Trophoblast cell (in vitro differentiated cells and primary cell): ENCODE measurements around the gene KANSL1.

Experiments used
- DNase-seq, 2 donors: peaks; one replicate each; pipeline ENCODE4 v3.0.0-alpha.2; 2016
- H2AFZ ChIP-seq: 2 replicates; pipeline ENCODE4 v1.6.1; 2013; ENCODE audit warnings: low read length, moderate library complexity, mild to moderate bottlenecking; ENCODE audit not compliant: insufficient read depth, poor library complexity
- H2AK5ac ChIP-seq: 2 replicates; pipeline ENCODE4 v1.6.1; 2013; ENCODE audit warnings: mild to moderate bottlenecking, low read length
- H2BK120ac ChIP-seq: 2 replicates; pipeline ENCODE4 v1.6.1; 2013; ENCODE audit warnings: low read length, mild to moderate bottlenecking, moderate library complexity; ENCODE audit not compliant: insufficient read depth, poor library complexity
- H2BK12ac ChIP-seq: 2 replicates; pipeline ENCODE4 v1.6.1; 2013; ENCODE audit warnings: mild to moderate bottlenecking, low read length, moderate library complexity
- H2BK5ac ChIP-seq: 2 replicates; pipeline ENCODE4 v1.6.1; 2013; ENCODE audit warnings: low read length, low read depth, moderate library complexity, mild to moderate bottlenecking; ENCODE audit not compliant: poor library complexity
- H3K14ac ChIP-seq: 2 replicates; pipeline ENCODE4 v1.6.1; 2013; ENCODE audit warnings: mild to moderate bottlenecking, low read length
- H3K18ac ChIP-seq: 2 replicates; pipeline ENCODE4 v1.6.1; 2013; ENCODE audit warnings: mild to moderate bottlenecking, low read length
- H3K23ac ChIP-seq: 2 replicates; pipeline ENCODE4 v1.6.1; 2013; ENCODE audit warnings: low read length
- H3K27ac ChIP-seq: 2 replicates; pipeline ENCODE4 v1.5.1; 2013; ENCODE audit warnings: low read depth, mild to moderate bottlenecking, inconsistent platforms, low read length, moderate library complexity
- H3K27me3 ChIP-seq: 2 replicates; pipeline ENCODE4 v1.6.1; 2013; ENCODE audit warnings: inconsistent platforms, mild to moderate bottlenecking, low read length, moderate library complexity; ENCODE audit not compliant: insufficient read depth
- H3K36me3 ChIP-seq, 2 experiments: 1 replicate in 1 of 2; 2 replicates in 1 of 2; pipeline ENCODE4 v1.6.1; 2013; ENCODE audit warnings: low read length in 2 of 2, mild to moderate bottlenecking in 2 of 2, moderate library complexity in 1 of 2; ENCODE audit not compliant: insufficient read depth in 2 of 2, control insufficient read depth in 1 of 2
- H3K4ac ChIP-seq: 2 replicates; pipeline ENCODE4 v1.6.1; 2013; ENCODE audit warnings: low read depth, mild to moderate bottlenecking, low read length, moderate library complexity
- H3K4me1 ChIP-seq, 2 experiments: 1 replicate in 1 of 2; 2 replicates in 1 of 2; pipeline ENCODE4 v1.6.1; 2013; ENCODE audit warnings: low read length in 2 of 2, mild to moderate bottlenecking in 2 of 2, moderate library complexity in 1 of 2; ENCODE audit not compliant: insufficient read depth in 2 of 2, control insufficient read depth in 1 of 2
- H3K4me2 ChIP-seq: 2 replicates; pipeline ENCODE4 v1.6.1; 2013; ENCODE audit warnings: inconsistent platforms, mild to moderate bottlenecking, low read length, moderate library complexity
- H3K4me3 ChIP-seq: 2 replicates; pipeline ENCODE4 v1.5.1; 2013; ENCODE audit warnings: mild to moderate bottlenecking, low read depth, low read length, inconsistent platforms
- H3K79me1 ChIP-seq: one replicate; pipeline ENCODE4 v1.6.1; 2013; ENCODE audit warnings: low read length
- H3K79me2 ChIP-seq: 2 replicates; pipeline ENCODE4 v1.6.1; 2013; ENCODE audit warnings: low read length, mild to moderate bottlenecking; ENCODE audit not compliant: control insufficient read depth, insufficient read depth, poor library complexity
- H3K9ac ChIP-seq: 2 replicates; pipeline ENCODE4 v1.6.1; 2013; ENCODE audit warnings: mild to moderate bottlenecking, low read length
- H3K9me3 ChIP-seq: 2 replicates; pipeline ENCODE4 v1.6.1; 2013; ENCODE audit warnings: low read depth, mild to moderate bottlenecking, control low read depth, inconsistent platforms, low read length; ENCODE audit not compliant: insufficient read depth
- H4K12ac ChIP-seq: 2 replicates; pipeline ENCODE4 v1.6.1; 2013; ENCODE audit warnings: low read depth, mild to moderate bottlenecking, low read length, moderate library complexity
- H4K8ac ChIP-seq: 2 replicates; pipeline ENCODE4 v1.6.1; 2013; ENCODE audit warnings: low read depth, mild to moderate bottlenecking, low read length, moderate library complexity
- H4K91ac ChIP-seq: one replicate; pipeline ENCODE4 v1.6.1; 2013; ENCODE audit warnings: low read depth, mild to moderate bottlenecking, low read length, moderate library complexity
- WGBS: extraction: QIAGEN DNeasy Blood & Tissue Kit; methylation state at CpG from one replicate; pipeline ENCODE4 v1.1.7; 2013; ENCODE audit warnings: missing lambda C conversion rate; ENCODE audit not compliant: insufficient read length, insufficient coverage; ENCODE audit errors: extremely low coverage; 5-methylcytosine and 5-hydroxymethylcytosine counted together

KANSL1 gene

GRCh38 chr17:46118964-46119363 lies 74.3 kb downstream of the KANSL1 start:
- Histone ChIP-seq H3K4me1 (no peaks in the 10 kb centered on the region), H2BK120ac (no peak overlapping the region), H4K12ac (no peak overlapping the region), H3K27me3 (no peaks in the 10 kb centered on the region), H2BK12ac (no peak overlapping the region), H3K4ac (peak overlapping the region; percentile 26), H3K23ac (no peak overlapping the region), H4K8ac (no peak overlapping the region), H3K14ac (no peak overlapping the region), H3K9me3 (no peaks in the 10 kb centered on the region), H2AFZ (no peak overlapping the region), H3K27ac (no peak overlapping the region), H2BK5ac (no peak overlapping the region), H3K18ac (no peak overlapping the region), H2AK5ac (no peak overlapping the region), H3K4me3 (no peak overlapping the region), H4K91ac (no peak overlapping the region), H3K4me2 (no peak overlapping the region), H3K79me1 (no peaks in the 10 kb centered on the region), H3K9ac (no peak overlapping the region), H3K36me3 (peaks cover 0 to 3% of the 10 kb centered on the region in 2 experiments), H3K79me2 (peaks cover 13% of the 10 kb centered on the region)
- DNase-seq = no peak
- no CpG with 5 or more reads among the region's 5 CpGs for WGBS

GRCh38 chr17:46117850-46118696 lies 75.2 kb downstream of the KANSL1 start:
- Histone ChIP-seq H3K27ac (no peak overlapping the region), H2BK120ac (no peak overlapping the region)

GRCh38 chr17:46117117-46117516 lies 76.1 kb downstream of the KANSL1 start:
- Histone ChIP-seq H3K4me1 (no peaks in the 10 kb centered on the region), H3K4me2 (no peak overlapping the region), H3K4ac (peak overlapping the region; percentile 94), H3K4me3 (no peak overlapping the region), H3K9me3 (no peaks in the 10 kb centered on the region), H2AK5ac (no peak overlapping the region), H2BK5ac (no peak overlapping the region), H3K27ac (no peak overlapping the region), H3K27me3 (no peaks in the 10 kb centered on the region), H2AFZ (no peak overlapping the region), H3K36me3 (peaks cover 0 to 3% of the 10 kb centered on the region in 2 experiments), H2BK120ac (no peak overlapping the region), H3K14ac (no peak overlapping the region), H4K91ac (no peak overlapping the region), H3K79me1 (no peaks in the 10 kb centered on the region), H3K18ac (no peak overlapping the region), H3K9ac (no peak overlapping the region), H3K23ac (no peak overlapping the region), H4K12ac (no peak overlapping the region), H2BK12ac (no peak overlapping the region), H4K8ac (no peak overlapping the region), H3K79me2 (peaks cover 18% of the 10 kb centered on the region)
- WGBS = no CpG with 5 or more reads among the region's 3 CpGs
- no peak for DNase-seq

More at GRCh38 chr17:46117850-46118696, 75.2 kb downstream of the KANSL1 start:
- H3K79me2 ChIP-seq = peaks cover 14% of the 10 kb centered on the region
- no peak overlapping the region for H3K14ac ChIP-seq
- no CpG with 5 or more reads among the region's 5 CpGs for WGBS
- H3K23ac ChIP-seq = no peak overlapping the region
- no peaks in the 10 kb centered on the region for H3K79me1 ChIP-seq
- no peak overlapping the region for H4K12ac ChIP-seq
- DNase-seq = no peak
- no peaks in the 10 kb centered on the region for H3K9me3 ChIP-seq
- H2AFZ ChIP-seq = no peak overlapping the region
- no peak overlapping the region for H3K18ac ChIP-seq
- no peak overlapping the region for H4K91ac ChIP-seq
- H2BK12ac ChIP-seq = no peak overlapping the region
- H4K8ac ChIP-seq = no peak overlapping the region
- peaks cover 0 to 3% of the 10 kb centered on the region in 2 experiments for H3K36me3 ChIP-seq
- H2BK5ac ChIP-seq = no peak overlapping the region
- no peak overlapping the region for H3K9ac ChIP-seq
- no peak overlapping the region for H3K4me3 ChIP-seq
- H3K4ac ChIP-seq = peak overlapping the region; percentile 88
- no peaks in the 10 kb centered on the region for H3K27me3 ChIP-seq
- no peaks in the 10 kb centered on the region for H3K4me1 ChIP-seq
- H2AK5ac ChIP-seq = no peak overlapping the region
- H3K4me2 ChIP-seq = no peak overlapping the region

- H2BK120ac ChIP-seq = no peak overlapping the region
- H2AK5ac ChIP-seq = no peak overlapping the region
- no peak overlapping the region for H4K12ac ChIP-seq
- no peaks in the 10 kb centered on the region for H3K4me1 ChIP-seq
- H3K14ac ChIP-seq = no peak overlapping the region
- no peak overlapping the region for H3K4me2 ChIP-seq
- H2BK5ac ChIP-seq = no peak overlapping the region
- H3K9me3 ChIP-seq = no peaks in the 10 kb centered on the region
- no peak overlapping the region for H2BK12ac ChIP-seq
- no peaks in the 10 kb centered on the region for H3K79me1 ChIP-seq
- peaks cover 21% of the 10 kb centered on the region for H3K79me2 ChIP-seq
- H3K23ac ChIP-seq = no peak overlapping the region
- WGBS = no CpG with 5 or more reads among the region's 6 CpGs
- H3K27me3 ChIP-seq = no peaks in the 10 kb centered on the region
- H2AFZ ChIP-seq = no peak overlapping the region
- no peak overlapping the region for H3K27ac ChIP-seq
- no peak overlapping the region for H3K4me3 ChIP-seq
- H4K8ac ChIP-seq = no peak overlapping the region
- DNase-seq = no peak
- H4K91ac ChIP-seq = no peak overlapping the region
- H3K18ac ChIP-seq = no peak overlapping the region
- H3K4ac ChIP-seq = peak overlapping the region; percentile 78
- no peak overlapping the region for H3K9ac ChIP-seq
- H3K36me3 ChIP-seq = peaks cover 0 to 3% of the 10 kb centered on the region in 2 experiments
These were observed 77.5 kb downstream of the KANSL1 start for GRCh38 chr17:46115699-46116098.
